Hematopoietic multipotent progenitor cell treated with erythropoietin and hydrocortisone succinate and interleukin-3 and kit ligand, for 15 days (in vitro differentiated cells): ENCODE measurements around the gene ENDOU.

Experiments
- DNase-seq: peaks from one replicate; pipeline ENCODE4 v3.0.0-alpha.2; 2015; ENCODE audit warnings: low spot score

The ENDOU gene

GRCh38 chr12:47757364-47757839, 32.1 kb upstream of the ENDOU start:
- DNase-seq = no peak

- no peak for DNase-seq
Measured at GRCh38 chr12:47755655-47756562, 30.6 kb upstream of the ENDOU start.

- DNase-seq = no peak
Measured at GRCh38 chr12:47754881-47755280, 29.6 kb upstream of the ENDOU start.

GRCh38 chr12:47754126-47754525, 28.8 kb upstream of the ENDOU start:
- DNase-seq = no peak

GRCh38 chr12:47753021-47754001, 28.0 kb upstream of the ENDOU start:
- DNase-seq = no peak

GRCh38 chr12:47752552-47752951, 27.3 kb upstream of the ENDOU start:
- DNase-seq = no peak

- DNase-seq = no peak
Measured at GRCh38 chr12:47752121-47752520, 26.8 kb upstream of the ENDOU start.

- DNase-seq = no peak
Measured at GRCh38 chr12:47751561-47751960, 26.3 kb upstream of the ENDOU start.

GRCh38 chr12:47750916-47751470, 25.7 kb upstream of the ENDOU start:
- DNase-seq = no peak

- no peak for DNase-seq
Measured at GRCh38 chr12:47750229-47750798, 25.0 kb upstream of the ENDOU start.

GRCh38 chr12:47748899-47749298, 23.6 kb upstream of the ENDOU start:
- no peak for DNase-seq

- DNase-seq = no peak
Measured at GRCh38 chr12:47748507-47748828, 23.2 kb upstream of the ENDOU start.

- DNase-seq = no peak
Measured at GRCh38 chr12:47747596-47748506, 22.6 kb upstream of the ENDOU start.

GRCh38 chr12:47747126-47747525, 21.8 kb upstream of the ENDOU start:
- no peak for DNase-seq

- no peak for DNase-seq
Measured at GRCh38 chr12:47746523-47746922, 21.2 kb upstream of the ENDOU start.

GRCh38 chr12:47746073-47746472, 20.8 kb upstream of the ENDOU start:
- DNase-seq = no peak

- DNase-seq = no peak
Measured at GRCh38 chr12:47745485-47746041, 20.3 kb upstream of the ENDOU start.

GRCh38 chr12:47744778-47745436, 19.6 kb upstream of the ENDOU start:
- no peak for DNase-seq

- peak; percentile 47 for DNase-seq
Measured at GRCh38 chr12:47744005-47744651, 18.8 kb upstream of the ENDOU start.
